K562 (cell line): ENCODE measurements around the gene SPRYD3. TPM values are rescaled to one million over a fixed set of nuclear protein-coding genes. Genes with fewer than 3 reads are reported as not detected.
A peak's percentile ranks its signal among the peaks of the same experiment; 100 is the strongest.

Experiments used
- ATAC-seq: fragments of 200-7000 bp; cut with Tn5 transposase; 3 replicates; pipeline ENCODE4 v1.9.1; 2020; ENCODE audit warnings: moderate library complexity
- BruUV-seq: library from RNA; stranded (reverse); fragments of 400-500 nt; replicated peaks from 2 replicates; lab custom pipeline; 2021; lab: Mats Ljungman, UMichigan
- CTCF ChIA-PET: fragments of 300-600 bp; formaldehyde crosslinking; extraction: SDS; loops from one replicate; lab custom pipeline; 2021; ENCODE audit warnings: low intra/inter-chr PET ratio; lab: Yijun Ruan, JAX
- POLR2A ChIA-PET: fragments of 300-600, 350-650 bp; sonication (Branson Sonifier 250); formaldehyde crosslinking; extraction: SDS; loops from one replicate; lab custom pipeline; 2021; ENCODE audit warnings: antibody characterized with exemption, inconsistent platforms; lab: Yijun Ruan, JAX
- DNase-seq, 4 experiments: peaks; one replicate each; pipeline versions ENCODE4 v3.0.0 to v3.0.0-alpha.2; 2011 to 2018; ENCODE audit warnings: low spot score in 3 of 4, mixed read lengths in 3 of 4; ENCODE audit errors: extremely low read depth in 1 of 4
- FAIRE-seq: peaks from 2 replicates; lab custom pipeline; 2011; peaks lifted over from hg19 to GRCh38; lab: Jason Lieb, UNC
- H2AFZ ChIP-seq: 2 replicates; pipeline ENCODE4 v1.6.0; 2011; ENCODE audit warnings: low read depth, low read length, control low read depth, inconsistent platforms
- H3K27ac ChIP-seq: fragments of 200-600 bp; 3 replicates; pipeline ENCODE4 v1.8.0; 2011; ENCODE audit warnings: low read depth, mild to moderate bottlenecking, control low read depth, inconsistent platforms, low read length, moderate library complexity, mixed read lengths; ENCODE audit errors: extremely low read depth
- H3K27me3 ChIP-seq, 2 experiments: fragments of 300-600 bp in 1 of 2; 2 replicates in 1 of 2; 3 replicates in 1 of 2; pipeline versions ENCODE4 v1.6.0 to v1.8.0; 2011; ENCODE audit warnings: inconsistent platforms in 2 of 2, low read length in 2 of 2, mild to moderate bottlenecking in 1 of 2, mixed read lengths in 1 of 2, moderate library complexity in 1 of 2; ENCODE audit not compliant: control insufficient read depth in 2 of 2, insufficient read depth in 2 of 2
- H3K36me3 ChIP-seq: fragments of 300-600 bp; 3 replicates; pipeline ENCODE4 v1.8.0; 2011; ENCODE audit warnings: mild to moderate bottlenecking, low read length, inconsistent platforms; ENCODE audit not compliant: control insufficient read depth, insufficient read depth
- H3K4me1 ChIP-seq, 2 experiments: fragments of 200-600 bp in 1 of 2; replicated peaks in 1 of 2; 2 replicates in 1 of 2; 3 replicates in 1 of 2; pipeline versions ENCODE4 v1.5.1 to v1.8.0; 2011; ENCODE audit warnings: inconsistent platforms in 2 of 2, low read length in 2 of 2, mild to moderate bottlenecking in 1 of 2, mixed read lengths in 1 of 2, moderate library complexity in 1 of 2; ENCODE audit not compliant: control insufficient read depth in 2 of 2, insufficient read depth in 2 of 2
- H3K4me2 ChIP-seq: 2 replicates; pipeline ENCODE4 v1.6.1; 2011; ENCODE audit warnings: low read length, control low read depth, inconsistent platforms, mixed read lengths; ENCODE audit not compliant: insufficient read depth
- H3K4me3 ChIP-seq: fragments of 200-600 bp; sonication (generic), shearing (Covaris generic); 2 replicates; pipeline ENCODE4 v1.5.1; 2016; ENCODE audit warnings: control low read depth, inconsistent platforms
- H3K79me2 ChIP-seq: fragments of 200-600 bp; 3 replicates; pipeline ENCODE4 v1.8.0; 2011; ENCODE audit warnings: low read length, inconsistent platforms; ENCODE audit not compliant: control insufficient read depth, insufficient read depth
- H3K9ac ChIP-seq, 2 experiments: 2 replicates each; pipeline versions ENCODE4 v1.6.0 to v1.6.1; 2011; ENCODE audit warnings: low read depth in 2 of 2, low read length in 2 of 2, control low read depth in 1 of 2, inconsistent platforms in 1 of 2, mild to moderate bottlenecking in 1 of 2, mixed read lengths in 1 of 2; ENCODE audit not compliant: insufficient read depth in 1 of 2
- H3K9me1 ChIP-seq: one replicate; pipeline ENCODE4 v1.6.0; 2011; ENCODE audit warnings: inconsistent platforms, mild to moderate bottlenecking, low read length, moderate library complexity; ENCODE audit not compliant: control insufficient read depth, insufficient read depth
- H3K9me3 ChIP-seq: replicated peaks from 2 replicates; pipeline ENCODE4 v1.5.1; 2011; ENCODE audit warnings: low read depth, low read length, inconsistent platforms; ENCODE audit not compliant: control insufficient read depth, insufficient read depth
- H4K20me1 ChIP-seq: replicated peaks from 2 replicates; pipeline ENCODE4 v1.6.1; 2011; ENCODE audit warnings: low read length, inconsistent platforms, mixed read lengths; ENCODE audit not compliant: control insufficient read depth, insufficient read depth
- BRD4 ChIP-seq: fragments of 200-600 bp; sonication (generic); IDR thresholded peaks from 2 replicates; pipeline ENCODE4 v1.6.1; 2017; ENCODE audit warnings: inconsistent platforms
- CBX2 ChIP-seq: fragments of 200-600 bp; sonication (generic); IDR thresholded peaks from one replicate; pipeline ENCODE4 v1.6.1; 2012; ENCODE audit warnings: mild to moderate bottlenecking, low read length, inconsistent platforms; ENCODE audit not compliant: insufficient read depth, poor library complexity, severe bottlenecking
- GTF2A2 ChIP-seq: IDR thresholded peaks from 2 replicates; pipeline ENCODE4 v1.6.1; 2016; ENCODE audit warnings: mild to moderate bottlenecking, missing genetic modification characterization, missing compliant biosample characterization
- GTF2B ChIP-seq: IDR thresholded peaks from 2 replicates; pipeline ENCODE4 v1.6.1; 2011; ENCODE audit not compliant: insufficient read length; ENCODE audit errors: extremely low read depth
- JUN ChIP-seq, 2 experiments: sonication (generic) in 1 of 2; formaldehyde crosslinking in 1 of 2; IDR thresholded peaks; 2 replicates each; pipeline versions ENCODE4 v1.6.1 to v1.8.0; 2012 to 2022; ENCODE audit warnings: borderline replicate concordance in 2 of 2, mild to moderate bottlenecking in 2 of 2, improper control_type of control experiment in 1 of 2, low read depth in 1 of 2, low read length in 1 of 2, missing genetic modification reagents in 1 of 2
- KDM5B ChIP-seq: fragments of 200-600 bp; sonication (generic); IDR thresholded peaks from 2 replicates; pipeline ENCODE4 v1.6.1; 2012; ENCODE audit warnings: low read depth, mild to moderate bottlenecking, moderate library complexity, low read length, control low read depth, inconsistent platforms; ENCODE audit not compliant: insufficient replicate concordance
- KLF13 ChIP-seq: fragments of 450-650 bp; IDR thresholded peaks from 2 replicates; pipeline ENCODE4 v1.6.1; 2016; ENCODE audit warnings: missing genetic modification characterization, low read depth, mild to moderate bottlenecking, missing compliant biosample characterization, moderate library complexity, borderline replicate concordance
- MEF2D ChIP-seq: conservative IDR thresholded peaks from 2 replicates; pipeline ENCODE4 v1.6.1; 2016; ENCODE audit warnings: low read depth, missing genetic modification characterization, missing compliant biosample characterization
- NFIC ChIP-seq: fragments of 450-650 bp; IDR thresholded peaks from 2 replicates; pipeline ENCODE4 v1.6.1; 2017; ENCODE audit warnings: mild to moderate bottlenecking, inconsistent platforms
- POLR2B ChIP-seq: fragments of 450-650 bp; IDR thresholded peaks from 2 replicates; pipeline ENCODE4 v1.6.1; 2018; ENCODE audit warnings: low read depth; ENCODE audit not compliant: partially characterized antibody
- SIRT6 ChIP-seq: IDR thresholded peaks from one replicate; pipeline ENCODE4 v1.6.1; 2012; ENCODE audit warnings: low read depth, mild to moderate bottlenecking, control low read depth, inconsistent platforms, low read length, moderate library complexity
- SMARCA5 ChIP-seq: fragments of 450-650 bp; IDR thresholded peaks from 2 replicates; pipeline ENCODE4 v1.6.1; 2016
- TAF1 ChIP-seq: IDR thresholded peaks from 2 replicates; pipeline ENCODE4 v1.6.1; 2011; ENCODE audit warnings: mild to moderate bottlenecking, low read length, moderate library complexity; ENCODE audit not compliant: insufficient read depth, control insufficient read depth, severe bottlenecking; ENCODE audit errors: extremely low read depth
- TCF3 ChIP-seq: sonication (generic); formaldehyde crosslinking; IDR thresholded peaks from 2 replicates; pipeline ENCODE4 v1.4.0; 2020; ENCODE audit warnings: mild to moderate bottlenecking, missing genetic modification reagents
- WGBS: fragments of 100-300 bp; shearing (Covaris generic); methylation state at CpG from one replicate; pipeline ENCODE4 v1.1.6; 2016; ENCODE audit warnings: low coverage, mixed read lengths; ENCODE audit not compliant: insufficient coverage; ENCODE audit errors: missing lambda C conversion rate; 5-methylcytosine and 5-hydroxymethylcytosine counted together
- in situ Hi-C: fragments of 300-500 bp; cut with MboI; formaldehyde crosslinking; loops from 4 replicates; pipeline ENCODE4 v1.15.0; 2018; ENCODE audit warnings: inconsistent platforms, mixed read lengths
- intact Hi-C: fragments of 100-400 bp; cut with micrococcal nuclease; formaldehyde crosslinking; loops from 2 replicates; pipeline ENCODE4 v1.14.2; 2022
- polyA plus RNA-seq, 8 experiments: library from polyadenylated mRNA; depleted of rRNA in 4 of 8; stranded (reverse) in 5 of 8; unstranded in 3 of 8; fragments of >200 nt; fragmentation: Nextera tagmentation in 2 of 8; fragmentation: Illumina TruSeq in 1 of 8; extraction: Ambion mirVana in 2 of 8; extraction: Trizol in 1 of 8; gene quantifications; 2 replicates each; pipeline versions ENCODE4 v1.2.1 to v1.2.3, GENCODE V29; 2011 to 2014; ENCODE audit warnings: inconsistent platforms in 1 of 8, missing spikeins in 1 of 8
- total RNA-seq, 7 experiments: library from RNA; depleted of rRNA in 6 of 7; stranded (reverse); fragments of >200 nt in 6 of 7; fragmentation: Illumina TruSeq in 2 of 7; extraction: Trizol in 2 of 7; gene quantifications; 2 replicates each; pipeline versions ENCODE4 v1.2.1 to v1.2.3, GENCODE V29; 2011 to 2021; ENCODE audit warnings: low replicate concordance in 1 of 7

SPRYD3 gene
- total and polyA plus RNA-seq, 9 of the 15 experiments (the other 6 are each of a cell fraction or from before 2014, with no cell fraction given) = 1.5 to 13.6 (median 7.6) TPM

DNA sequence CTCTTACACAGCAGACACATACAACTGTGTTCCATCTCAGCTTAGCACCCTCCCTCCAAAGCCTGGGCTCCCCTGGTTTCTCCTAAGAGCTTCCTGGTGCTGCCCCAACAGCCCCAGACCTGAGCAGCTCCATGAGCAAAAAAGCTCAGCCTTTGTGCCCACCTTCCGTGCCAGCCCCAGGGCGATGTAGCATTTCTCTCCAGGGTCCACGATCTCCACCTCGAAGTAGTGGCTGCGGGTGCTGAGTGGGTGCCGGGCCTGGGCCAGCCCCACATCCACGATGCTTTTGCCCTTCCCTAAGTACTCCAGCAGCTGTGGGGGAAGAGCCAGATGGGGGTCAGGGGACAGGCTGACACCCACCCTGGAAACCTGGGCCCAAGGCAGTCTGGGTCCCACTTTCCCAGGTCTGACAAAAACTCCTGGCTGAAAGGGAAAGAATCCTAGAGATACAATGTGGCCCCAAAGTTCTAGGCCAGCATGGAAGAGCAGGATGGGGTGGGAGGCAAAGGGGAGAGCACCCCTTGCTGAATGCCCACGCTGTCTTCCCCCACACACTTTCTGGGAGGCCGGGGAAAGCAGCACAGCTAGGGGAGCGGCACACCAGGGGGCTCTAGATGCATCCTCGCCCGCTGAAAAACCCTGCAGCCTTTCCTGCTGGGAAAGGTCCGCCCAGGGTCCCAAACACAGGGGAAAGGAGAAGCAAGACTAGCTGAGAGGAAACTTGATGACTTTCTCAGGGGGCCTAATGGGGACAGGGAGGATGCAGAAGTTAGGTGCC is 11.0 kb downstream of the SPRYD3 start:
- no peak for DNase-seq
- intact Hi-C loops (loop anchor here (2.0 to 10.0 kb wide), 2 partner anchors 91 to 437 kb away; partner anchors contain the start of genes NPFF and TARBP2), in situ Hi-C loops (loop anchor here (5.0 to 10.0 kb wide), 3 partner anchors 34 to 219 kb away; partner anchors contain the start of genes ITGB7 and SOAT2)
- no TSS peak for BruUV-seq
- Histone ChIP-seq H4K20me1 (no peaks in the 10 kb centered on the region), H3K4me2 (no peak overlapping the region), H3K9ac (0 out of 4 replicates have a peak overlapping the region, but pooled peaks of 1 of the 2 experiments have one; percentile 54), H3K4me1 (peaks cover 22 to 23% of the 10 kb centered on the region in 2 experiments), H3K79me2 (no peaks in the 10 kb centered on the region), H3K36me3 (peaks cover 9% of the 10 kb centered on the region; the same call in 2 of the 3 replicates), H3K27me3 (no peaks in the 10 kb centered on the region; a peak in 1 of 5 replicates), H3K9me3 (no peaks in the 10 kb centered on the region), H3K27ac (no peak overlapping the region), H2AFZ (no peak overlapping the region), H3K4me3 (no peak overlapping the region), H3K9me1 (no peaks in the 10 kb centered on the region)
- no peak for TF ChIP-seq GTF2B
- TF ChIP-seq TAF1 = no peak
- TF ChIP-seq MEF2D = no peak
- TF ChIP-seq BRD4 = no peak
- TF ChIP-seq SIRT6 = no peak
- no peak for TF ChIP-seq NFIC
- TF ChIP-seq GTF2A2 (tag) = no peak
- TF ChIP-seq KDM5B = no peak
- no peak for TF ChIP-seq KLF13 (tag)
- TF ChIP-seq CBX2 = no peak
- no peak for TF ChIP-seq TCF3
- TF ChIP-seq SMARCA5 = no peak
- TF ChIP-seq POLR2B = no peak
- no peak for TF ChIP-seq JUN (IDR thresholded peaks at IDR 0.05; ENCODE audit: borderline replicate concordance, low read depth, low read length)
- no peak for TF ChIP-seq JUN (CRISPR knock-in tag; IDR thresholded peaks at IDR 0.05; ENCODE audit: borderline replicate concordance)
- no peak for FAIRE-seq
- WGBS = 70% methylated on average over 10 of the region's 13 CpGs
- no peak for ATAC-seq
- ChIA-PET CTCF (no interaction called here), POLR2A (interaction anchor here (0.7 to 1.4 kb wide), 3 partner anchors 11 to 122 kb away, joined by 3 to 5 read pairs (median 3); partner anchors contain the start of gene SPRYD3)
